Bronchial epithelial cell (primary cell): ENCODE data around the gene ZNF516. TPM values are rescaled to one million over a fixed set of nuclear protein-coding genes. Genes with fewer than 3 reads are reported as not detected.
A peak's percentile ranks its signal among the peaks of the same experiment; 100 is the strongest.
"Not testable (repeated sequence)": the region's sequence is repeated elsewhere in the genome, so short reads cannot be mapped to it uniquely, and the experiment has no call there.

ENCODE experiments used
- DNase-seq: peaks from one replicate; pipeline ENCODE4 v3.0.0-alpha.2; 2010; ENCODE audit warnings: low read depth
- FAIRE-seq: peaks from 2 replicates; lab custom pipeline; 2011; peaks lifted over from hg19 to GRCh38; lab: Jason Lieb, UNC
- H3K27me3 ChIP-seq: 2 replicates; pipeline ENCODE4 v1.5.1; 2011; ENCODE audit warnings: low read length; ENCODE audit not compliant: control insufficient read depth, insufficient read depth
- H3K36me3 ChIP-seq: 2 replicates; pipeline ENCODE4 v1.5.1; 2011; ENCODE audit warnings: low read length; ENCODE audit not compliant: control insufficient read depth, insufficient read depth
- H3K4me3 ChIP-seq: 2 replicates; pipeline ENCODE4 v1.5.1; 2011; ENCODE audit warnings: mild to moderate bottlenecking, low read depth, low read length, control low read depth
- total RNA-seq: library from RNA; depleted of rRNA; stranded (reverse); fragments of >200 nt; gene quantifications from 2 replicates; pipeline ENCODE4 v1.2.1, GENCODE V29; 2014
- TF ChIP-seq, protein P1 (sequence below): IDR thresholded peaks from 2 replicates; pipeline ENCODE4 v1.5.1; 2011; ENCODE audit warnings: mild to moderate bottlenecking, moderate library complexity, low read length, control low read depth, inconsistent platforms; ENCODE audit not compliant: insufficient read depth, severe bottlenecking

Gene ZNF516, protein sequence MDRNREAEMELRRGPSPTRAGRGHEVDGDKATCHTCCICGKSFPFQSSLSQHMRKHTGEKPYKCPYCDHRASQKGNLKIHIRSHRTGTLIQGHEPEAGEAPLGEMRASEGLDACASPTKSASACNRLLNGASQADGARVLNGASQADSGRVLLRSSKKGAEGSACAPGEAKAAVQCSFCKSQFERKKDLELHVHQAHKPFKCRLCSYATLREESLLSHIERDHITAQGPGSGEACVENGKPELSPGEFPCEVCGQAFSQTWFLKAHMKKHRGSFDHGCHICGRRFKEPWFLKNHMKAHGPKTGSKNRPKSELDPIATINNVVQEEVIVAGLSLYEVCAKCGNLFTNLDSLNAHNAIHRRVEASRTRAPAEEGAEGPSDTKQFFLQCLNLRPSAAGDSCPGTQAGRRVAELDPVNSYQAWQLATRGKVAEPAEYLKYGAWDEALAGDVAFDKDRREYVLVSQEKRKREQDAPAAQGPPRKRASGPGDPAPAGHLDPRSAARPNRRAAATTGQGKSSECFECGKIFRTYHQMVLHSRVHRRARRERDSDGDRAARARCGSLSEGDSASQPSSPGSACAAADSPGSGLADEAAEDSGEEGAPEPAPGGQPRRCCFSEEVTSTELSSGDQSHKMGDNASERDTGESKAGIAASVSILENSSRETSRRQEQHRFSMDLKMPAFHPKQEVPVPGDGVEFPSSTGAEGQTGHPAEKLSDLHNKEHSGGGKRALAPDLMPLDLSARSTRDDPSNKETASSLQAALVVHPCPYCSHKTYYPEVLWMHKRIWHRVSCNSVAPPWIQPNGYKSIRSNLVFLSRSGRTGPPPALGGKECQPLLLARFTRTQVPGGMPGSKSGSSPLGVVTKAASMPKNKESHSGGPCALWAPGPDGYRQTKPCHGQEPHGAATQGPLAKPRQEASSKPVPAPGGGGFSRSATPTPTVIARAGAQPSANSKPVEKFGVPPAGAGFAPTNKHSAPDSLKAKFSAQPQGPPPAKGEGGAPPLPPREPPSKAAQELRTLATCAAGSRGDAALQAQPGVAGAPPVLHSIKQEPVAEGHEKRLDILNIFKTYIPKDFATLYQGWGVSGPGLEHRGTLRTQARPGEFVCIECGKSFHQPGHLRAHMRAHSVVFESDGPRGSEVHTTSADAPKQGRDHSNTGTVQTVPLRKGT
- total RNA-seq, result 16.6 and 20.9 TPM in 2 replicates

DNA sequence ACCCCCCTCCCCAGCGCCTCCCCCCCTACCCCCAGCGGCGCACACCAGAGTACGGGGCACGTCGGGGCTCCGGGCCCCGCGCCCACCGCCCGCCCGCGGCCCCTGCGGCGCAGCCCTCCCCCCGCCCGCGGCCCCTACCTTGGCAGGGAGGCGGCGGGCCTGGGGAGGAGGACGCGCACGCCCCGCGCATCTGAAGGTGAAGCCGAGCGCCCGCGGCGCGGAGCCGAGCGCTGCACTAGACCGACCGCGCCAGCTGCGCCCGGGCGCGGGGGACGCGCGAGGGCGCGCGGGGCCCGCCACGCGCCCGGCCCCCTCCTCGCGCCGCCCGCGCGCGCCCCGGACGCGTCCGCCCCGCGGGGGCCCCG, at the start of gene ZNF516:
ZNF516 (minus strand) TSS at position 237 of the 365 bp plus-strand sequence. CDS start 52,188 bp downstream, outside the sequence.
- peak within 1 kb of the TSS; percentile 89 for H3K4me3 ChIP-seq
- TF ChIP-seq, protein P1, sequence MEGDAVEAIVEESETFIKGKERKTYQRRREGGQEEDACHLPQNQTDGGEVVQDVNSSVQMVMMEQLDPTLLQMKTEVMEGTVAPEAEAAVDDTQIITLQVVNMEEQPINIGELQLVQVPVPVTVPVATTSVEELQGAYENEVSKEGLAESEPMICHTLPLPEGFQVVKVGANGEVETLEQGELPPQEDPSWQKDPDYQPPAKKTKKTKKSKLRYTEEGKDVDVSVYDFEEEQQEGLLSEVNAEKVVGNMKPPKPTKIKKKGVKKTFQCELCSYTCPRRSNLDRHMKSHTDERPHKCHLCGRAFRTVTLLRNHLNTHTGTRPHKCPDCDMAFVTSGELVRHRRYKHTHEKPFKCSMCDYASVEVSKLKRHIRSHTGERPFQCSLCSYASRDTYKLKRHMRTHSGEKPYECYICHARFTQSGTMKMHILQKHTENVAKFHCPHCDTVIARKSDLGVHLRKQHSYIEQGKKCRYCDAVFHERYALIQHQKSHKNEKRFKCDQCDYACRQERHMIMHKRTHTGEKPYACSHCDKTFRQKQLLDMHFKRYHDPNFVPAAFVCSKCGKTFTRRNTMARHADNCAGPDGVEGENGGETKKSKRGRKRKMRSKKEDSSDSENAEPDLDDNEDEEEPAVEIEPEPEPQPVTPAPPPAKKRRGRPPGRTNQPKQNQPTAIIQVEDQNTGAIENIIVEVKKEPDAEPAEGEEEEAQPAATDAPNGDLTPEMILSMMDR, result no peak
- no peaks in the 10 kb centered on the region for H3K27me3 ChIP-seq
- FAIRE-seq (no peak), DNase-seq (no peak)
- no peaks in the 10 kb centered on the region for H3K36me3 ChIP-seq

DNA sequence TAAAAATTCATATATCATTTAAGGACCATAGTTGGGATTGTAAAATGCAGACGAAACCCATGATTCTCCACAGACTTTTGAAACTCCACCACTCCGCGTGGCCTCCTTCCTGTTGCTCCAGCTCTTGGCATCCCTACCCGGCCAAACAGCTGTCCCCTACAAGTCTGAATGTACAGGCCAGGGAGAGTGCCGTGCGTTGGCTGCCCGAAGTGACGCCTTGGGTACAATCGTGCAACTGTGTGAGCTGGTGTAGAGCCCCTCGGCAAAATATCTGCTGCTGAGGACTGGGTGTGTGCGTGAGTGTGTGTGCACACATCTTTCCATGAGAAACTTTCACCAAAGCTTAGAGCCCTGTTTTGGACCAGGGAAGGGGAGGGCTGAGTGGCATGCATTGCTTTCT, 43.8 kb upstream of the ZNF516 start:
- Histone ChIP-seq H3K36me3 (no peaks in the 10 kb centered on the region), H3K4me3 (no peak overlapping the region), H3K27me3 (no peaks in the 10 kb centered on the region)
- DNase-seq (no peak), FAIRE-seq (no peak)
- TF ChIP-seq, protein P1, result no peak

DNA sequence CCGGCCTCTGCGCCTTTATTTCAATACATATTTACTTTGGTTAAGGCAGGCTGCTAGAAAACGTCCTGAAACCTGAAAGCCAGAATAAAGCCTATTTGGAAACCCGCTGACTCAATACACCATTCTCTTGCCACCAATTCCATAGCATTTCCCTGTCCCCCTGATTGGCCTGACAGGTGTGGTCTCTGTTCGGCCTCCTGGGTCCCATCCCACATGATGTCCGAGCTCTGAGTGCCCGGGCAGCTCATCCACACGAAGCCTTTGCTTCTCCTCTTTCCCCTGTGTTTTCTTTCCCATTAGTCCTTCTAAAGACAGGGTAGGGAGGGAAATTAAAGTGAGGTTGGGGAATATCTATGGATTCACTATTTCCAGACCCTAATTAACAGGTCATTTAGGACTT, 42.6 kb upstream of the ZNF516 start:
- Histone ChIP-seq H3K27me3 (no peaks in the 10 kb centered on the region), H3K36me3 (no peaks in the 10 kb centered on the region), H3K4me3 (no peak overlapping the region)
- no peak for FAIRE-seq
- DNase-seq, result no peak
- TF ChIP-seq, protein P1, result no peak

DNA sequence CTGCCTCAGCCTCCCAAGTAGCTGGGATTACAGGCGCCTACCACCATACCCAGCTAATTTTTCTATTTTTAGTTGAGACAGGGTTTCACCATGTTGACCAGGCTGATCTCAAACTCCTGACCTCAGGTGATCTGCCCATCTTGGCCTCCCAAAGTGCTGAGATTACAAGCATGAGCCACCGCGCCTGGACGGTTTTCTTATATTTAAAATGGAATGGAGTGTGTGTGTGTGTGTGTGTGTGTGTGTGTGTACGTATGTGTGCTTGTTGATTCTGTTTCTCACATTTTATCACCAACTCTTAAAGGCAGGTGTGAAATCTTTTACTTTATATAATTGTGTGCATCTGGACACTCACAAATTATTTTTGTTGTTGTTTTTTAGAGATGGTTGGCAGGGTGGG, 41.6 kb upstream of the ZNF516 start:
- not testable (repeated sequence) for H3K4me3 ChIP-seq, DNase-seq, FAIRE-seq, H3K36me3 ChIP-seq, H3K27me3 ChIP-seq

DNA sequence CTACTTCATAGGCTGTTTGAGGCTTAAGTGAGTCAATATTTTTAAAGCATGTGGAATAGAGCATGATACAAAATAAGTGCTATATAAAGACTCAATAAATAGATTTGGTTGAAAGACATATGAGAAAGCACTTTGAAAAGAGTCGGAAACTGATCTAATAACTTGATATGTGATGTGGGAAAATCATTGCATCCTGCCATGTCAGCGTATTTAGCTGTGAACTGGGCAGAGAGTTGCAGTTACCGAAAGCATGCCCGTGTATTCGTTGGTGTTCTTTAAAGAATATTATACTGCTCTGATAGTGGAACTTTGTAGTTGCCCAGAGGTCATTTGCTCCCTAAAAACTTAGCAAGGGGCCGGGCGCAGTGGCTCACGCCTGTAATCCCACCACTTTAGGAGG, 37.8 kb upstream of the ZNF516 start:
- Histone ChIP-seq H3K27me3 (no peaks in the 10 kb centered on the region), H3K4me3 (no peak overlapping the region), H3K36me3 (no peaks in the 10 kb centered on the region)
- DNase-seq (no peak), FAIRE-seq (no peak)
- TF ChIP-seq, protein P1, result no peak
